Smooth muscle cell (in vitro differentiated cells): ENCODE data around the gene NID1. TPM values are rescaled to one million over a fixed set of nuclear protein-coding genes. Genes with fewer than 3 reads are reported as not detected.

Source experiments
- DNase-seq: peaks from one replicate; lab custom pipeline; 2025; ENCODE audit not compliant: unreplicated experiment; lab: John Stamatoyannopoulos, UW
- H2AFZ ChIP-seq: fragments of 200-600 bp; sonication (generic); 2 replicates; pipeline ENCODE4 v1.6.0; 2016; ENCODE audit warnings: antibody characterized with exemption, low read depth, mild to moderate bottlenecking
- H3F3A ChIP-seq: fragments of 200-600 bp; sonication (generic); 2 replicates; pipeline ENCODE4 v1.6.0; 2017; ENCODE audit warnings: antibody characterized with exemption, low read depth
- H3K27ac ChIP-seq: fragments of 200-600 bp; sonication (generic); 2 replicates; pipeline ENCODE4 v1.5.1; 2016; ENCODE audit warnings: low read depth, mild to moderate bottlenecking
- H3K27me3 ChIP-seq: fragments of 200-600 bp; sonication (generic); 2 replicates; pipeline ENCODE4 v1.6.1; 2016; ENCODE audit warnings: low read depth, mild to moderate bottlenecking
- H3K36me3 ChIP-seq: fragments of 200-600 bp; sonication (generic); 2 replicates; pipeline ENCODE4 v1.5.1; 2016; ENCODE audit warnings: low read depth
- H3K4me1 ChIP-seq: fragments of 200-600 bp; sonication (generic); 2 replicates; pipeline ENCODE4 v1.5.1; 2016; ENCODE audit warnings: low read depth
- H3K4me2 ChIP-seq: fragments of 200-600 bp; sonication (generic); 2 replicates; pipeline ENCODE4 v1.6.0; 2016; ENCODE audit warnings: mild to moderate bottlenecking
- H3K4me3 ChIP-seq: fragments of 200-600 bp; sonication (generic); 2 replicates; pipeline ENCODE4 v1.5.1; 2016; ENCODE audit warnings: mild to moderate bottlenecking
- H3K79me2 ChIP-seq: fragments of 200-600 bp; sonication (generic); 2 replicates; pipeline ENCODE4 v1.6.0; 2016; ENCODE audit warnings: low read depth, mild to moderate bottlenecking
- H3K9ac ChIP-seq: fragments of 200-600 bp; sonication (generic); 2 replicates; pipeline ENCODE4 v1.6.0; 2016; ENCODE audit warnings: low read depth
- H3K9me3 ChIP-seq: fragments of 200-600 bp; sonication (generic); replicated peaks from 2 replicates; pipeline ENCODE4 v1.5.1; 2016; ENCODE audit warnings: low read depth
- H4K20me1 ChIP-seq: fragments of 200-600 bp; sonication (generic); 2 replicates; pipeline ENCODE4 v1.6.0; 2016; ENCODE audit warnings: low read depth
- CTCF ChIP-seq: fragments of 200-600 bp; sonication (generic); IDR thresholded peaks from 2 replicates; pipeline ENCODE4 v1.5.1; 2017; ENCODE audit warnings: borderline replicate concordance, mild to moderate bottlenecking, antibody characterized with exemption; ENCODE audit not compliant: insufficient read depth, poor library complexity, severe bottlenecking
- WGBS: methylation state at CpG from one replicate; pipeline ENCODE4 v1.1.7; 2016; ENCODE audit warnings: low lambda C conversion rate; 5-methylcytosine and 5-hydroxymethylcytosine counted together
- polyA plus RNA-seq: library from polyadenylated mRNA; unstranded; fragments of >200 nt; fragmentation: Nextera tagmentation; extraction: Ambion mirVana; gene quantifications from 2 replicates; pipeline ENCODE4 v1.2.1, GENCODE V29; 2016
- total RNA-seq: library from RNA; depleted of rRNA; stranded (reverse); fragments of >200 nt; gene quantifications from 2 replicates; pipeline ENCODE4 v1.2.3, GENCODE V29; 2014

Gene NID1
- total and polyA plus RNA-seq, 2 experiments from 2014 or later = 52.9 to 74.1 TPM

- H3K36me3 ChIP-seq = no peaks in the 10 kb centered on the region
- peak overlapping the region; percentile 30 for H3K4me2 ChIP-seq
- H4K20me1 ChIP-seq = no peaks in the 10 kb centered on the region
- no peak overlapping the region for H2AFZ ChIP-seq
- peak overlapping the region; percentile 5 for H3K9ac ChIP-seq
- H3K79me2 ChIP-seq = no peaks in the 10 kb centered on the region
- H3K27me3 ChIP-seq = no peaks in the 10 kb centered on the region
- H3F3A ChIP-seq = peaks cover 10% of the 10 kb centered on the region
- no peak for DNase-seq
- H3K27ac ChIP-seq = peak overlapping the region; percentile 79
- WGBS = 58% methylated on average over 6 of the region's 6 CpGs
- H3K4me3 ChIP-seq = no peak overlapping the region
- H3K9me3 ChIP-seq = no peaks in the 10 kb centered on the region
- TF ChIP-seq CTCF = no peak
- H3K4me1 ChIP-seq = no peaks in the 10 kb centered on the region
These were observed 66.1 kb downstream of the NID1 start for GRCh38 chr1:235998812-235999211.

GRCh38 chr1:235997931-235998330, 67.0 kb downstream of the NID1 start:
- no peak for TF ChIP-seq CTCF
- no peak overlapping the region for H3K4me2 ChIP-seq
- H2AFZ ChIP-seq = no peak overlapping the region
- WGBS = 38% methylated on average over 5 of the region's 5 CpGs
- no peaks in the 10 kb centered on the region for H4K20me1 ChIP-seq
- no peak for DNase-seq
- peak overlapping the region; percentile 79 for H3K27ac ChIP-seq
- H3K79me2 ChIP-seq = no peaks in the 10 kb centered on the region
- H3F3A ChIP-seq = peaks cover 6% of the 10 kb centered on the region
- H3K9me3 ChIP-seq = no peaks in the 10 kb centered on the region
- no peaks in the 10 kb centered on the region for H3K36me3 ChIP-seq
- H3K4me3 ChIP-seq = no peak overlapping the region
- H3K27me3 ChIP-seq = no peaks in the 10 kb centered on the region
- H3K9ac ChIP-seq = no peak overlapping the region
- no peaks in the 10 kb centered on the region for H3K4me1 ChIP-seq

DNA sequence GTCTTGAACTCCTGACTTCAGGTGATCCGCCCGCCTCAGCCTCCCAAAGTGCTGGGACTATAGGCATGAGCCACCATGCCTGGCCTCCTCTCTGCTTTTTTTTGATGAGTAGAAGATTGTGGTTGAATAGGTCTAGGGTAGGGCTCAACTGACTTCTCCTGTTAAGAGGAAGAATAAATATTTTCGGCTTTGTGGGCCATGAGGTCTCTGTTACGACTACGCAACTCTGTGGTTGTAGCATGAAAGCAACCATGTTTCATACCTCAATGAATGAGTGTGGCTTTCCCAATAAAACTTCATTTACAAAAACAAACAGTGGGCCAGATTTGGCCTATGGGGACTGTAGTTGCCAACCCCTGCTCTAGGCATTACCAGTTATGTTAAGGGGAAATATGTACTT, 67.8 kb downstream of the NID1 start:
- no peak overlapping the region for H3K9ac ChIP-seq
- no peak overlapping the region for H2AFZ ChIP-seq
- H3K79me2 ChIP-seq = no peaks in the 10 kb centered on the region
- no peaks in the 10 kb centered on the region for H3K4me1 ChIP-seq
- no peaks in the 10 kb centered on the region for H4K20me1 ChIP-seq
- peaks cover 6% of the 10 kb centered on the region for H3F3A ChIP-seq
- H3K4me3 ChIP-seq = no peak overlapping the region
- H3K36me3 ChIP-seq = no peaks in the 10 kb centered on the region
- 75% methylated on average over 5 of the region's 5 CpGs for WGBS
- TF ChIP-seq CTCF = no peak
- no peak overlapping the region for H3K27ac ChIP-seq
- no peak overlapping the region for H3K4me2 ChIP-seq
- no peaks in the 10 kb centered on the region for H3K27me3 ChIP-seq
- no peaks in the 10 kb centered on the region for H3K9me3 ChIP-seq
- DNase-seq = no peak

DNA sequence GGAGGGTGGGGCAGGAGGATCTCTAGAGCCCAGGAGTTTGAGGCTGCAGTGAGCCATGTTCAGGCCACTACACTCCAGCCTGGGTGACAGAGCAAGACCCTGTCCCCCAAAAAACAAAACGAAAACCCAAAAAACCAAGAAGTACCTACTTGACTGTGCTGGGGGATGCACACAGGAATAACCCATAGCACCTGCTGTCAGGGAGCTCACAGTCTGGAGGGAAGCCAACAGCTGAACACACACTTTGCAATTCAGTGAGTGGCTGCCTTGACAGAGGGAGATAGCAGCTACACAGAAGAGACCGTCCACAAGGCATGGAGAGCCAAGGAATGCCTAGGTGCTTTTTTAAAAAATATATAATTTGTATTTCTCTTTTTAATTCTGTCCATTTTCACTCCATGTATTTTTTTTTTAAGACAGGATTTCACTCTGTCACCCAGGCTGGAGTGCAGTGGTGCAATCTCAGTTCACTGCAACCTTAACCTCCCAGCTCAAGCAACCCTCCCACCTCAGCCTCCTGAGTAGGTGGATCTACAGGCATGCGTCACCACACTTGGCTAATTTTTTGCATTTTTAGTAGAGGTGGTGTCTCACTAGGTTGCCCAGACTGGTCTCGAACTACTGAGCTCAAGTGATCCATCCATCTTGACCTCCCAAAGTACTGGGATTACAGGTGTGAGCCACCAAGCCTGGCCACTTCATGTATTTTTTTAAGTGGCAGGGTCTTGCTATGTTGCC, 68.7 kb downstream of the NID1 start:
- TF ChIP-seq CTCF = no peak
- Histone ChIP-seq H3K27ac (no peak overlapping the region), H3K9me3 (no peaks in the 10 kb centered on the region), H4K20me1 (no peaks in the 10 kb centered on the region), H3K27me3 (no peaks in the 10 kb centered on the region), H3K9ac (no peak overlapping the region), H3K36me3 (no peaks in the 10 kb centered on the region), H3K4me1 (no peaks in the 10 kb centered on the region), H3K79me2 (no peaks in the 10 kb centered on the region), H2AFZ (no peak overlapping the region), H3K4me2 (no peak overlapping the region), H3K4me3 (no peak overlapping the region), H3F3A (peaks cover 6% of the 10 kb centered on the region)
- no peak for DNase-seq
- WGBS = 85% methylated on average over 4 of the region's 4 CpGs
